GM10248 (cell line): Measurements from ENCODE around the gene H2AZ1.

Experiments used
- CTCF ChIA-PET: fragments of 300-600 bp; sonication (Branson Sonifier 250); formaldehyde crosslinking; extraction: SDS; loops from one replicate; lab custom pipeline; 2021; ENCODE audit warnings: antibody characterized with exemption; lab: Yijun Ruan, JAX
- POLR2A ChIA-PET: fragments of 350-650 bp; sonication (Branson Sonifier 250); formaldehyde crosslinking; extraction: SDS; loops from one replicate; lab custom pipeline; 2020; ENCODE audit warnings: antibody characterized with exemption; lab: Yijun Ruan, JAX
- DNase-seq: peaks from one replicate; pipeline ENCODE4 v3.0.0; 2012; ENCODE audit errors: extremely low spot score
- CTCF ChIP-seq: IDR thresholded peaks from 2 replicates; pipeline ENCODE4 v1.5.1; 2012; ENCODE audit warnings: mild to moderate bottlenecking, low read depth; ENCODE audit errors: extremely low read depth, missing control alignments, control extremely low read depth

The H2AZ1 gene

DNA sequence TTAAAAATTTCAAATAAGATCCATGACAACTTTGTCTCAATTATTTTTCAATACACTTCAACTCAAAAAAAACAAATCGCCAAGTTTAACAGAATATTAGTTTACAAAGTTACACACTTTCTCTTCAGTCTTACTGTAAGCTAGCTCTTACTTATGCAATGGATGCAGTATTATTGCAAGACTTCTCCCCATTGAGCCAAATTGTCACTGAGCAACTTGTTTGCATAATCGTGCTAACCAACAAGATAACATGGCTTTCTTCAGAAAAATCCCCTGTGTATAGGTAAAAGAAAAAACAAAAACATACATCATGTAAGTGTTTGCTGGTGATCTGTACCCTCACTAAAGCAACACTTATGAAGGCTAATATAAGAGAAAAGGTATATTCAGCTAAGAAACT, 22.5 kb downstream of the H2AZ1 start:
- POLR2A ChIA-PET = no interaction called here

GRCh38 chr4:99921174-99921573, 28.9 kb downstream of the H2AZ1 start:
- ChIA-PET CTCF (interaction anchor here (0.7 to 1.4 kb wide), 2 partner anchors 8 to 109 kb away, joined by 3 to 4 read pairs; no protein-coding TSS in a partner anchor), POLR2A (no interaction called here)
- TF ChIP-seq CTCF = no peak
- no peak for DNase-seq

More for the DNA sequence above, 22.5 kb downstream of the H2AZ1 start:
- no peak for DNase-seq
- TF ChIP-seq CTCF = no peak
- CTCF ChIA-PET = interaction anchor here (1.3 to 2.5 kb wide), 4 partner anchors 14 to 116 kb away, joined by 3 to 10 read pairs (median 8); partner anchors contain the start of gene DNAJB14

GRCh38 chr4:99918656-99919055, 31.4 kb downstream of the H2AZ1 start:
- no peak for DNase-seq
- POLR2A ChIA-PET = no interaction called here
- TF ChIP-seq CTCF = no peak
- CTCF ChIA-PET = interaction anchor here (1.0 to 2.1 kb wide), 4 partner anchors 12 to 30 kb away, joined by 3 to 5 read pairs (median 3); partner anchors contain the start of gene LAMTOR3

DNA sequence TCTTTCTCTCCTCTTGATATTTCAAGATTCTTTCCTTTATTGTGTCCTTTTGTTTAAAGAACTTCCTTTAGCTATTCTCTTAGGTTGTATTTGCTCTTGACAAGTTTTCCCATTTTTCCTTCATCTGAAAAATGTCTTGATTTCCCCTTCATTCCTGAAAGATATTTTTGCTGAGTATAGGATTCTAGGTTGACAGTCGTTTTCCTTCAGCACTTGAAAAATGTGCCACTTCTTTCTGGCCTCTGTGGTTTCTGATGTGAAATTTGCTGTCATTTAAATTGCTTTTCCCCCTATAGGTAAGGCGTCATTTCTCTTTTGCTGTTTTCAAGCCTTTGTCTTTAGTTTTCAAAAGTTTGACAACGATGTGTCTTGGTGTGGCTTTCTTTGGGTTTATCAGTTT, 32.5 kb downstream of the H2AZ1 start:
- ChIA-PET CTCF (interaction anchor here (0.7 to 2.1 kb wide), 5 partner anchors 10 to 33 kb away, joined by 3 to 7 read pairs (median 3); partner anchors contain the start of genes H2AZ1 and LAMTOR3), POLR2A (no interaction called here)
- DNase-seq = no peak
- TF ChIP-seq CTCF = no peak

GRCh38 chr4:99915449-99915848, 34.6 kb downstream of the H2AZ1 start:
- no peak for DNase-seq
- POLR2A ChIA-PET = no interaction called here
- no peak for TF ChIP-seq CTCF
- CTCF ChIA-PET = interaction anchor here (1.0 kb wide), 1 partner anchor 36 kb away, joined by 3 read pairs; no protein-coding TSS in a partner anchor
